Lower leg skin (tissue), 4 donors: ENCODE data around the gene ARID1B. TPM values are rescaled to one million over a fixed set of nuclear protein-coding genes. Genes with fewer than 3 reads are reported as not detected.

Experiments used
- DNase-seq, 2 donors: peaks; one replicate each; pipeline ENCODE4 v3.0.0-alpha.2; 2019; ENCODE audit warnings: low spot score in 2 of 2
- H3K4me3 ChIP-seq: fragments of 200-600 bp; sonication (generic); 2 replicates; pipeline ENCODE4 v1.5.1; 2017; ENCODE audit warnings: mild to moderate bottlenecking, low read depth; ENCODE audit not compliant: poor library complexity, severe bottlenecking
- CTCF ChIP-seq, 3 donors: fragments of 450-650 bp; IDR thresholded peaks; one replicate each; pipeline ENCODE4 v1.5.1; 2016; ENCODE audit warnings: antibody characterized with exemption in 3 of 3, mild to moderate bottlenecking in 3 of 3, moderate library complexity in 2 of 3
- POLR2A ChIP-seq, 2 donors: fragments of 450-650 bp; IDR thresholded peaks; one replicate each; pipeline ENCODE4 v1.6.1; 2016 to 2017; ENCODE audit warnings: antibody characterized with exemption in 2 of 2, mild to moderate bottlenecking in 1 of 2, moderate library complexity in 1 of 2
- WGBS, 2 donors: methylation state at CpG; one replicate each; pipeline ENCODE4 v1.1.5; 2018; 5-methylcytosine and 5-hydroxymethylcytosine counted together
- intact Hi-C: fragments of 100-400 bp; cut with DNase I; formaldehyde crosslinking; loops from one replicate; pipeline ENCODE4 v1.15.0; 2023; ENCODE audit warnings: low total_unique reads
- total RNA-seq, 4 donors: library from RNA; depleted of rRNA; stranded (reverse); fragments of >200 nt; gene quantifications; one replicate each; pipeline ENCODE4 v1.1.0, GENCODE V29; 2016

The ARID1B gene
- total RNA-seq, 4 donors from 2014 or later: 87.3 to 132 (median 102) TPM

GRCh38 chr6:157126183-157127098 is 349.3 kb downstream of the ARID1B start:
- TF ChIP-seq POLR2A (IDR thresholded peaks at IDR 0.05) (no peak), CTCF (IDR thresholded peaks at IDR 0.05) (no peak)
- DNase-seq: no peak

GRCh38 chr6:157128235-157128775 is 351.1 kb downstream of the ARID1B start:
- intact Hi-C loops: no loop called here
- WGBS, 2 donors: 80 to 82% methylated on average over 5 of the region's 5 CpGs

More at GRCh38 chr6:157126183-157127098, 349.3 kb downstream of the ARID1B start:
- H3K4me3 ChIP-seq: no peak overlapping the region
- intact Hi-C loops: no loop called here
- 77 to 79% methylated on average over 11 of the region's 11 CpGs for WGBS, 2 donors

GRCh38 chr6:157131250-157131649 is 354.1 kb downstream of the ARID1B start:
- WGBS, 2 donors: 95 to 96% methylated on average over 8 of the region's 8 CpGs
- TF ChIP-seq POLR2A (IDR thresholded peaks at IDR 0.05) (no peak), CTCF (IDR thresholded peaks at IDR 0.05) (no peak)
- H3K4me3 ChIP-seq: no peak overlapping the region
- intact Hi-C loops: no loop called here
- no peak for DNase-seq

More at GRCh38 chr6:157128235-157128775, 351.1 kb downstream of the ARID1B start:
- no peak for TF ChIP-seq CTCF (IDR thresholded peaks at IDR 0.05)
- no peak for TF ChIP-seq POLR2A (IDR thresholded peaks at IDR 0.05)
- no peak overlapping the region for H3K4me3 ChIP-seq
- no peak for DNase-seq

GRCh38 chr6:157133856-157134255 is 356.7 kb downstream of the ARID1B start:
- 85 to 88% methylated on average over 2 of the region's 2 CpGs for WGBS, 2 donors
- no peak overlapping the region for H3K4me3 ChIP-seq
- TF ChIP-seq CTCF (IDR thresholded peaks at IDR 0.05): no peak
- TF ChIP-seq POLR2A (IDR thresholded peaks at IDR 0.05): no peak
- intact Hi-C loops: no loop called here
- DNase-seq: no peak

- TF ChIP-seq POLR2A (IDR thresholded peaks at IDR 0.05): no peak
- no peak for TF ChIP-seq CTCF (IDR thresholded peaks at IDR 0.05)
- DNase-seq: no peak
- no peak overlapping the region for H3K4me3 ChIP-seq
- WGBS, 2 donors: 64 to 70% methylated on average over 7 of the region's 7 CpGs
- intact Hi-C loops: no loop called here
These were observed 357.3 kb downstream of the ARID1B start for GRCh38 chr6:157134402-157135047.
